ENCODE results near the gene USH1G.
A peak's percentile ranks its signal among the peaks of the same experiment; 100 is the strongest.

USH1G gene

GRCh38 chr17:74923538-74924249, 639 bp upstream of the USH1G start:
- CTCF ChIA-PET, result interaction anchor here (0.8 to 2.8 kb wide), 6 partner anchors 10 to 51 kb away, joined by 3 to 23 read pairs (median 8); partner anchors contain the start of gene FDXR
- 0 out of 2 replicates have a peak, but pooled peaks have one; percentile 38 for TF ChIP-seq TARDBP (IDR thresholded peaks at IDR 0.05)
- peak; percentile 98 for TF ChIP-seq L3MBTL2 (conservative IDR thresholded peaks at IDR 0.05)
- no peak for TF ChIP-seq SP1 (IDR thresholded peaks at IDR 0.05)
- POLR2A ChIA-PET, result interaction anchor here (1.5 to 2.4 kb wide), 3 partner anchors 48 to 89 kb away, joined by 3 to 11 read pairs (median 10); partner anchors contain the start of genes FDXR and MRPL58
- DNase-seq (ENCODE audit: extremely low spot score), result peak; percentile 95

DNA sequence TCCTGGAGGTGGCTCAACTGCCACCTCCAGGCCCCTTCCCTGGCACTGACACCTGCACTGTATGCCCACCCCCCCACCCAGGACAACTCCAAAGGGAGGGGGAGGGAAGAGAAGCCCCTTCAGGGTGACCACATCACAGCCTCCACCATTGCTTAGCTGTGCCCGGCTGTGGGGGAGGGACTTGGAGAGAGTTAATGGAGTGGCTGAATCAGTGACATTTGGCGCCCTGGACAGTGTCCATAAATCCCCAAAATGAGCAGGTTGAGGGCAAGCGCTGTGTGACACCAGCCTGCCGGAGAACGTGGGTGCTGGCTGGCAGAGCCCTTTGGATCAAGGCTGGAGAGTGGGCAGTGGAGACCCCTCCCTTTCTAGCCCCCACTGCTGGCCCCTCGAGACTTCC, 883 bp downstream of the USH1G start:
- DNase-seq (ENCODE audit: extremely low spot score), result no peak
- POLR2A ChIA-PET, result interaction anchor here (0.6 to 2.4 kb wide), 4 partner anchors 39 to 90 kb away, joined by 3 to 11 read pairs (median 6); partner anchors contain the start of genes FDXR and MRPL58
- TF ChIP-seq CTBP1 (IDR thresholded peaks at IDR 0.05; ENCODE audit: borderline replicate concordance) (no peak), SP1 (IDR thresholded peaks at IDR 0.05) (no peak), HDGF (IDR thresholded peaks at IDR 0.05; ENCODE audit: borderline replicate concordance) (no peak), PKNOX1 (IDR thresholded peaks at IDR 0.05) (no peak), ELF4 (IDR thresholded peaks at IDR 0.05) (no peak), BHLHE40 (IDR thresholded peaks at IDR 0.05; ENCODE audit: borderline replicate concordance) (no peak)
- CTCF ChIA-PET, result interaction anchor here (0.6 to 2.8 kb wide), 5 partner anchors 10 to 993 kb away, joined by 3 to 23 read pairs (median 3); no protein-coding TSS in a partner anchor

DNA sequence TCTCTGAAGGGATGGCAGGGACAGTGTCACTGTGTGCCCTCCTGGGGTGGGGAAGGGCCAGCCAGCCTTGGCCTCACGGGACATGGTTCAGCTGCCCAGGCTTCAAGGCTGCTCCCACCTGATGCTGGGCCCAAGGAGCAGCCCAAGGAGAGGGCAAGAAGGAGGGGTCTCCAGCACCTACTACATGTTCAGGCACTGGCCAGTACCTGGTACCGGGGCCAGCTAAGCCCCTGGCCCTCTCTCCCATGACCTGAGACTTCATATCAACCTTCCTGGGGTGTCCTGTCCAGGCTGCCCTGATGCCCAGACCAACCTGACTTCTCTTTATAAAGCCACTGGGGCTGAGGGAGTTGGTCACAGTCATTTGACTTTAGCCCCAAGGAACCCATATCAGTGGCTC, 1.3 kb downstream of the USH1G start:
- TF ChIP-seq LEF1 (IDR thresholded peaks at IDR 0.05; ENCODE audit: borderline replicate concordance) (no peak), CTBP1 (IDR thresholded peaks at IDR 0.05; ENCODE audit: borderline replicate concordance) (no peak), NFRKB (IDR thresholded peaks at IDR 0.05) (no peak), FOXA1 (IDR thresholded peaks at IDR 0.05) (no peak), SUZ12 (IDR thresholded peaks at IDR 0.05) (no peak), HDGF (IDR thresholded peaks at IDR 0.05; ENCODE audit: borderline replicate concordance) (no peak), ZNF384 (IDR thresholded peaks at IDR 0.05) (no peak), ARNT (IDR thresholded peaks at IDR 0.05) (no peak), TARDBP (IDR thresholded peaks at IDR 0.05) (no peak), PKNOX1 (IDR thresholded peaks at IDR 0.05) (no peak), L3MBTL2 (conservative IDR thresholded peaks at IDR 0.05) (no peak), FOXK2 (IDR thresholded peaks at IDR 0.05) (no peak), SP1 (IDR thresholded peaks at IDR 0.05) (no peak), BHLHE40 (IDR thresholded peaks at IDR 0.05; ENCODE audit: borderline replicate concordance) (no peak), ELF4 (IDR thresholded peaks at IDR 0.05) (no peak), FOXM1 (IDR thresholded peaks at IDR 0.05; ENCODE audit: borderline replicate concordance) (no peak)
- POLR2A ChIA-PET, result interaction anchor here (1.9 kb wide), 1 partner anchor 49 kb away, joined by 6 read pairs; no protein-coding TSS in a partner anchor
- CTCF ChIA-PET, result interaction anchor here (1.0 kb wide), 1 partner anchor 193 kb away, joined by 4 read pairs; no protein-coding TSS in a partner anchor
- DNase-seq (ENCODE audit: extremely low spot score), result no peak

GRCh38 chr17:74921026-74921681, 1.9 kb downstream of the USH1G start:
- ChIA-PET CTCF (interaction anchor here (0.9 to 1.0 kb wide), 2 partner anchors 39 to 193 kb away, joined by 3 to 4 read pairs; no protein-coding TSS in a partner anchor), POLR2A (interaction anchor here (1.9 kb wide), 1 partner anchor 48 kb away, joined by 6 read pairs; no protein-coding TSS in a partner anchor)
- TF ChIP-seq ELF4 (IDR thresholded peaks at IDR 0.05) (no peak), FOXK2 (IDR thresholded peaks at IDR 0.05) (no peak), ARNT (IDR thresholded peaks at IDR 0.05) (no peak), LEF1 (IDR thresholded peaks at IDR 0.05; ENCODE audit: borderline replicate concordance) (no peak), FOXM1 (IDR thresholded peaks at IDR 0.05; ENCODE audit: borderline replicate concordance) (no peak), NFRKB (IDR thresholded peaks at IDR 0.05) (no peak), FOXA1 (IDR thresholded peaks at IDR 0.05) (no peak), CTBP1 (IDR thresholded peaks at IDR 0.05; ENCODE audit: borderline replicate concordance) (no peak), BHLHE40 (IDR thresholded peaks at IDR 0.05; ENCODE audit: borderline replicate concordance) (no peak), PKNOX1 (IDR thresholded peaks at IDR 0.05) (no peak), ZNF384 (IDR thresholded peaks at IDR 0.05) (no peak)
- no peak for DNase-seq (ENCODE audit: extremely low spot score)

DNA sequence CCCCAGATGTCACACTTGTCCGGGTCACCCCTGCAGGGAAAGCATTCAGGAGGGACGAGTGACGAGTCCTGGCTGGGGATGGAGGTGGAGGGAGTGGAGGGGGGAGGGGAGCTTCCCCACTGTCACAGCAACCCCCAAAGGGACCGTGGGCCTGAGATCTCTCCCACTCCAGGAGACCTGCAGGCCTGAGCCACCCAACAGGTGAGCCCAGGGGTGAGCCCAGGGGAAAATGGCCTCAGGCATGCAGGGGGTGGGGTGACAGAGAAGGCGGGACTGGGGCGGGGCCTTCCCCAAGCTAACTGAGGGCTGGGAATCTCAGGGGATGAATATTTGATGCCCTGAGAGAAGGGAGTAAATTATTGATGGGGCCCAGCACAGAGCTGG, 2.4 kb downstream of the USH1G start:
- DNase-seq (ENCODE audit: extremely low spot score), result no peak
- TF ChIP-seq FOXM1 (IDR thresholded peaks at IDR 0.05; ENCODE audit: borderline replicate concordance) (no peak), FOXA1 (IDR thresholded peaks at IDR 0.05) (no peak), SP1 (IDR thresholded peaks at IDR 0.05) (no peak), BHLHE40 (IDR thresholded peaks at IDR 0.05; ENCODE audit: borderline replicate concordance) (no peak), HDGF (IDR thresholded peaks at IDR 0.05; ENCODE audit: borderline replicate concordance) (no peak), NFRKB (IDR thresholded peaks at IDR 0.05) (no peak), ARNT (IDR thresholded peaks at IDR 0.05) (no peak), ZNF384 (IDR thresholded peaks at IDR 0.05) (no peak), TARDBP (IDR thresholded peaks at IDR 0.05) (no peak), ELF4 (IDR thresholded peaks at IDR 0.05) (no peak), L3MBTL2 (conservative IDR thresholded peaks at IDR 0.05) (no peak), PKNOX1 (IDR thresholded peaks at IDR 0.05) (no peak), FOXK2 (IDR thresholded peaks at IDR 0.05) (no peak), LEF1 (IDR thresholded peaks at IDR 0.05; ENCODE audit: borderline replicate concordance) (no peak)
- ChIA-PET CTCF (interaction anchor here (0.9 to 1.0 kb wide), 2 partner anchors 40 to 194 kb away, joined by 3 to 4 read pairs; no protein-coding TSS in a partner anchor), POLR2A (interaction anchor here (0.9 to 1.9 kb wide), 2 partner anchors 47 to 350 kb away, joined by 3 to 6 read pairs; partner anchors contain the start of gene MIF4GD)
